GM19351 (cell line): ENCODE data around the gene ARMC9.

ENCODE experiments used
- ATAC-seq: cut with Tn5 transposase; IDR thresholded peaks from one replicate; pipeline ENCODE4 v1.9.1; 2021; ENCODE audit warnings: mild to moderate bottlenecking, moderate library complexity; ENCODE audit not compliant: unreplicated experiment

The ARMC9 gene

DNA sequence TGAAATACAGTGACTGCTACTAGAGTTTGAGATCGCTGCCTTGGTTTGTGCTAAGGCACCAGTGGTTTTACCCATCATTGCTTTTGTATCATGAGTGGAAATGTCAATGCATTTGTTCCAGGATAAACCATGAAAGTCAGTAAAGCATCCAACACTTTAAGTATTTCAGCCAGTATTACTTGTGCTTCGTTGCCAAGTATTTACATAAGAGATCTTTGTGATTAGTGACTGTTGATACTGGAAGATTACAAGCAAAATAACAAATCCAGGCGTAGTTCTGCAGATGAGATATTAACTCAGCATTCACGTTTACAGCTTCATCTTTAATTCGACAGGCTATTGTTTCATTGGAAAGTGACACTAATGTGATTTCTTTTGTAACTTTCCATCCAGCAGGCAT, 106.8 kb downstream of the ARMC9 start:
- no peak for ATAC-seq

- ATAC-seq: no peak
Observed at GRCh38 chr2:231306791-231307393, 108.5 kb downstream of the ARMC9 start.

- no peak for ATAC-seq
Observed at GRCh38 chr2:231308219-231308618, 109.8 kb downstream of the ARMC9 start.

DNA sequence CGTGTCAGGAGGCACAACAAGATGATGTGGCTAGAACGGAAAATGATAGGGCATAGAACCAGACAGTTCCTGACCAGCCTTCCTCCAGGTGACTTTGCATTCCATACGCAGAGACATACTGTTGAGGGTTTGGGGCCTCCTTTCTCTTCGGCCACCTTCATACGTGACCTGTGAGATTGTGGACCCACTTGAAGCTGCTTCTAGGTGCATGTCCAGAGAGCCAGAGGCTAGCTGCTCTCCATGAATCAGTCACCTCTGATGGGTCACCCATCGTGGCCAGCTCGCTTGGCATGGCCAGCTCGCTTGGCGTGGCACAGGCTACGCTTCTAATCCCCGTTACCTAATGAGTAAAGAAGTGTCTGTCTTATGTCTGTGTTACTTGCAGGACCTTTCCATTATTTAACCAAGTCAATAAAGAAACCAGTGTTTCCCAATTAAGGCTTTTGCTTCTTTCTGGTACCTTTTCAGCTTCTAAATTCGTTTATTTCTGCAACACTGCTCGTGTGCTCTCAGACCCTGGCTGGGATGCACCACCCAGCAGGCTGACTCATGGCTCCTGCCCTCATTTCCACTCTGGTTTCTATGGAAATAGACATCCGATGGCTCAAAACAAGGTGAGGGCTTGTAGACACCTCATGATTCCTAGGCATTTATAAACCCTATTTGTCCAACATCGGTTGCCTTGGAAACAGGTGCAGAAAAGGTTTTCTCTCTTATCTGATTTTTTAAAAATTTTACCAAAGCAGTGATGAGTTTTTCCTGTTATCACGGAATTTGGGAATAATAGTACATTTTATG, 110.4 kb downstream of the ARMC9 start:
- no peak for ATAC-seq

- no peak for ATAC-seq
Observed at GRCh38 chr2:231312066-231312465, 113.6 kb downstream of the ARMC9 start.

DNA sequence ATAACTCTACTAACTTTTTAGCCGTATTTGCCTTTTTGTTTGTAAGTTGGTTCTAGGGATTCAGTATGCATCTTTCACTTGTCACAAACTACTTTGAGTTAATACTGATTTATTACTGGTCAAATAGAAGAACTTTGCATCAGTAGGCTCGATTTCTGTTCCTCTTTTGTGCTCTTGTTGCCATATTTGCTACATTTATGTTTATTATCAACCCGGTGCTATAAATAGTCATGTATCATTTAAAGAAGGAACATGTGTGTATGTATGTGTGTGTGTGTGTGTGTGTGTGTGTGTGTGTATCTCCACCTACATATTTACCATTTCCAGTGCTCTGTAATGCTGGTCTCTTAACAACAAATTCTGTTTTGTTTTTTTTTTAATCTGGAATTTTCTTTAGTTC, 117.5 kb downstream of the ARMC9 start:
- peak; percentile 56 for ATAC-seq

DNA sequence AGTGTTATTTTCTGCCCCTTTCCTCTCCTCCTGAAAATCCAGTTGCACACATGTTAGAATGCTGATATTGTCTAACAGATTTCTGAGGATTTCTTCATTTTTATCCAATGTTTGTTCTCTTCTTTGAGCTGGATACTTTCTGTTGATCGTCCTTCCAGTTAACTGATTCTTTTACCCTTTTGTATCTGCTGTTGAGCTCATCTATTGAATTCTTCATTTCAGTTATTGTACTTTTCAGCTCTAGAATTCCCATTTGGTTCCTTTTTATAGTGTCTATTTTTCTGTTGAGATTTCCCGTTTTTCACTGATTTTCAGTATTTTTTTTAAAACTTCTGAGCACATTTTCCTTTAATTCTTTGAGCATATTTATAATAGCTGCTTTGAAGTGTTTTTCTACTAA, 119.1 kb downstream of the ARMC9 start:
- ATAC-seq: no peak

DNA sequence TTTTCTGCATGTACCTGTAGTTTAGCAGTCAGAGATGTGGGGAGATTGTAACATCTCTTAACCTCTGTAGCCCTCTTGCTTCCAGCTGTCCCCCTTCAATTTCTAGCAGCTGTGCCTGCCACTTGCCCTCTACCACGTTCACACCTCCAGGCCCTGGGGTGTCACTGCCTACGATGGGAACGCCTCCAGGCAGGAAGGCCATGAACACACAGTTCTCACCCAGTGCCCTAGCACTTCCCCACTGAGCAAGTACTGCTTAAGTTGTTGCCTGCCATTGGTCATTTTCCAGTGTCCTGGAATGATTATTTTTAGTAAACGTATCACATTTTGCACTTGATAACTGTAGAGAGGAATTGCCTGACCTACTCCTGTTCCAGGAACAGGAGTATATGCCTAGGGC, 120.0 kb downstream of the ARMC9 start:
- ATAC-seq: no peak

DNA sequence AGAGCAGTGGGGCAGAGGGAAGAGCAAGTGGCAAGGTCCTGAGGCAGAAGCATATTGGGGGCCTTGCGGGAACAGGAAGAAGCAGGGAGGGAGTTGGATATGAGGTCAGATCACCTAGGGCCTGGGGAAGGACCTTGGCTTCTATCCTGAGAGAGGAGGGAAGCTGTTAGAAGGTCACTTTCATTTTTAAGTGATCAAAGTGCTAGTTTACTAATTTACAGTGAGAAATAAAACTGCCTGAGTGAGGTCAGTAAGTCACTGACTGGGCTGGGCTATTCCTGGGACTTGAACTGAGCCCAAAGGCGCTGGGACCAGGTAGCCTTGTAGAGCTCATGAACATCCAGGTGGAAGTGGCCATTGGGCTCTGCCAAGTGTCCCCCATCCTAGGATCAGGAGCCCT, 120.5 kb downstream of the ARMC9 start:
- no peak for ATAC-seq

GRCh38 chr2:231319867-231320266, 121.4 kb downstream of the ARMC9 start:
- no peak for ATAC-seq

DNA sequence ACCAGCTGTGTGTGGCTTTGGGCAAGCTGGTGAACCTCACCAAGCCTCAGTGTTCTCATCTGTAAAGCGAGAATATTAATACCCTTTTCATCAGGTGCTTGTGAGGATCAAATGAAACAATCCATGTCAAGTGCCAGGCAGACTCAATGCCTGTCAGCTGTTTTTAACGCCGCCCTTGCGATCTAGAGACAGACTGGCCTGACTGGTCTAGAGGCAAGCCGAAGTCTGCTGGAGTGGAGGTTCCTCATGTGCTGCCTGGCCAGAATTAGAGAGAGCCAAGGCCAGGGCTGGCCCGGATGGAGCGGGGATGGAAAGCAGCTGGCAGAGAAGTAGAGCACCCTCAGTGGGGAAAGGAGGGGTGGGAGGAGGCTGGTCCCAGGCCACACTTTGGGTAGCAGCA, 122.6 kb downstream of the ARMC9 start:
- ATAC-seq: no peak

DNA sequence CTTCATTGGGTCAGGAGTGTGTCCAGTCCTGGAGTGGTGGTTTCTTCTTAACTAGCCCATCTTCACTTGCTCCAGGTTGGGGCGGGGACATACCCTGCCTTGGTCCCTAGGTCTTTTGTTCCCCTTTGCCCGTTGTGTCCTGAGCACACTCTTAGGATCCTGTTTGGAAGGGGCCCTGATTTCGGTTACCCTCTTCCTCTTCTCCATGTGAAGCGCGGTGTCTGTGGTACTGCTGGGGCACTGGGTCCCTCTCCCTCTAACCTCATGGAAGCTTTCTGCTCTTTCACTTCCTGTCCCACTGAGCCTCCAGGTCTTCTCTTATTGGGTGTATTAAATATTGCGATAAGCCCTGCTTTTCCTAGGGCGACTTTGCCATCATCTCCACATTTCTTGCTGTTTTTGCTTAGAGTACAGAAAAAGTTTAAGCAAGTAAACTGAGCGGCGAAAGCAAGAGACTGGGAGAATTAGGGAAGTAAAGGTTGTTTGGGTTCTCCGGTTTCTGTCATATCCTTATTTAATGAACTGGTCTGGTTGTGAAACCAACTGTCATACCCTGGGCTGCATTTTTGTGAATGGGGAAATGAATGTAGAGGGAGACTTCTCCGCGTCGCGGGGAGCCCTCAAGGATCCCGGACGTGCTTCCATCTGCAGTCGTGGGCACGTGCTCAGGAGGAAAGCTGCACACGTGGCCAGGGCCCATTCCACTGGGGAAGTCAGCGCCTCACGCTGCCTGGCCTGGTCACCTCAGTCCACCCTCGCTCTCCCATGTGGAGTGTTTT, 123.3 kb downstream of the ARMC9 start:
- ATAC-seq: no peak

- no peak for ATAC-seq
Observed at GRCh38 chr2:231323316-231323715, 124.9 kb downstream of the ARMC9 start.

GRCh38 chr2:231325826-231326225, 127.4 kb downstream of the ARMC9 start:
- ATAC-seq: no peak

- ATAC-seq: no peak
Observed at GRCh38 chr2:231326404-231326803, 128.0 kb downstream of the ARMC9 start.

- ATAC-seq: no peak
Observed at GRCh38 chr2:231330311-231330710, 131.9 kb downstream of the ARMC9 start.

DNA sequence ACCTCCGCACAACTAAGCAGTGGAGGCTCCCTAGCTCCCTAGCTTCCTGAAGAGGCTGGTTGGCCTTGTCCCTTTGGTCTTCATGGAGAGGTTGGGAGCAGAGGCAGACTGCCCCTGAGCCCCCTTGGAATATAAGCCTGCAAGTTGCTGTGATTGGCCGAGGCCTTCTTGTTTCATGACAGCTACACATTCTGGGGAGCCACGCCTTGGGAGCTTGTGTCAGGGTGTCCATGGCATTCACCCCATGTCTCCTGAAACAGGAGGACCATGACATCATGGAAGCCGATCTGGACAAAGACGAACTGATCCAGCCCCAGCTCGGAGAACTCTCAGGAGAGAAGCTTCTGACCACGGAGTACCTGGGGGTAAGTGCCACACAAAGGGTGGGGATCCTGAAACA, 133.1 kb downstream of the ARMC9 start:
- no peak for ATAC-seq

- ATAC-seq: no peak
Observed at GRCh38 chr2:231332388-231332787, 134.0 kb downstream of the ARMC9 start.

DNA sequence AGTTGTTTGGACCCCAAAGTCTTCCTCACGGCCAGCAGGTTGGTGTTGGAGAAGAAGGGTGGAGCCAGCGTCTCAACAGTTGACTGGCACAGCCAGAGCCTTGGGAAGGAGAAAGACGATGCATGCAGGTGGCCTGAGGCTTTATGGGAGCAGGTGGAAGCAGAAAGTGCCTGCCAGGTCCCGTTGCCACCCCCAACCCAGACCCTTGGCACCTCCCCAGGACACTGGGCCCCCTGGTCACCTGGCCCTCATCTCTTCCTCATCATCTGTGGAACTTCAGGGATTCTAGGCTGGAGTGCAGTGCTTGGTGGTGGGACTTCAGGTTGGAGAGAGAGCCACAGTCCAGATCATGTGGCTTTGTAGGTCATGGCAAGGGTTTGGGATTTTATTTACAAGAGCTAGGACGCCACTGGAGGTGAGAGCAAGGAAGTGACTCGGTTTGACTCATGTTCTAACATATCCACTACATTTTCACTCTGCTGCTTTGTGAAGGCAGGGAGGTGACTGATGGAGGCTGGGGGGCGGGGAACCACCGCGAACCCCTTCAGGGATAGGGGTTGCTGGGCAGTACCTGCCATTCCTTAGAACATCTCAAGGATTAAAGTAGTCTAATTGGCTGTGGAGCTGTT, 134.6 kb downstream of the ARMC9 start:
- ATAC-seq: no peak

DNA sequence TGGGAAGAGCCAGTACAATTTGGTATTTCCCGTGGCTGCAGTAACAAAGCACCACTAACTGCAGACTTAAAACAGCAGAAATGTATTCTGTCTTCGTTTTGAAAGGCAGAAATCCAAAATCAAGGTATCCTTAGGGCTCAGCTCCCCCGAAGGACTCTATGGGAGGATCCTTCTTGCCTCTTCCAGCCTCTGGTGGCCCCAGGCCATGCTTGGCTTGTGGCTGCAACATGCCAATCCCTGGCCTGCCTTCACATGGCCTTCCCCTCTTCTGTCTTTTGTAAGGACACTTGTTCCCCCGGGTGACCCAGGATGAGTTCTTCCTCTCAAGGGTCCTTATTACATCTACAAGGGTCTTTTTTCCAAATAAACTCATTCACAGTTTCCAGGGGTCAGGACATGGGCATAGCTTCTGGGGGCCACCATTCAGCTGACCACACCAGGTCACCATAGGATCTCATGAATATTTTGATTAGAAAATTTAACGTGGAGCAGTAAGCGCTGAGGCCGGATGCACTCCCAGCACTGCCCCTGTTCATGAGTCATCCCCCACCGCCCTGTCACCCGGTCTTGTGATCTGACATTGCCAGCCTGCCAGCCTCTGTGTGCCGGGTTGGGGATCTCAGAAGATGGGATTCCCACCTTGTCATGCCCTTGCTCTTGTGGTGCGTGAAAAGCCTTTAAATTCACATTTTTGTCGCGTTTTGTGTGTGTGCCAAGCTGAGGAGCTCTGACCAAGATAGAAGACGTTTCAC, 135.9 kb downstream of the ARMC9 start:
- ATAC-seq: no peak

DNA sequence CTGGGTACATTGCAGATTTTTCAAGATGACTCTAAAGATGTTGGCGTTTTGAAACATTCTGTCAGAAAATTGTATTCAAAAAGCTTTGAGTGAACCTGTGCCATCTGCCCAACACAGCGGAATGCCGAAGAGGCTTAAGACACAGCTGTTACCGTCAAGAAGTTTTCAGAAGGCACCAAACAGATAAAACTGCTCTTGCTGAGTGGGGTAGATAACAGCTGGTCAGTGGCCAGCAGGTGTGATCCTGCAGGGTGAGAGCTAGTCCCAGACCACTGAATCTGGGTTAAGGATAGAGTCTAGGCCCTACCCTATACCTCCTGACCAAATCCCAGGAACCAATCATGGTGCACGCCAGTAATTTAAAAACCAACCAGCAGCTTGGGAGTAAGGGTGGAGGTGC, 136.6 kb downstream of the ARMC9 start:
- ATAC-seq: no peak
